Activated T-cell treated with anti-CD3 and anti-CD28 coated beads, Interleukin-2, amount 50 U/mL, for 24 hours (primary cell): ENCODE data around the gene TNP2.

Source experiments
- DNase-seq: peaks from one replicate; pipeline ENCODE4 v3.0.0-alpha.2; 2020
- H3K27ac Mint-ChIP-seq: 2 replicates; pipeline ENCODE4 v1.8.0; 2020; ENCODE audit warnings: mild to moderate bottlenecking, mixed read lengths
- H3K27me3 Mint-ChIP-seq: 2 replicates; pipeline ENCODE4 v1.8.0; 2020; ENCODE audit warnings: mixed read lengths
- H3K36me3 Mint-ChIP-seq: 2 replicates; pipeline ENCODE4 v1.8.0; 2020; ENCODE audit warnings: low read depth, mixed read lengths
- H3K4me1 Mint-ChIP-seq: 2 replicates; pipeline ENCODE4 v1.8.0; 2020; ENCODE audit warnings: low read depth, mixed read lengths
- H3K4me3 Mint-ChIP-seq: 2 replicates; pipeline ENCODE4 v1.8.0; 2020; ENCODE audit warnings: mild to moderate bottlenecking, moderate library complexity, mixed read lengths
- H3K9me3 Mint-ChIP-seq: 2 replicates; pipeline ENCODE4 v1.8.0; 2020; ENCODE audit warnings: mixed read lengths

Gene TNP2

GRCh38 chr16:11218604-11218962 is 50.5 kb downstream of the TNP2 start:
- Mint-ChIP-seq H3K27me3 (no peaks in the 10 kb centered on the region), H3K36me3 (peaks cover 9% of the 10 kb centered on the region), H3K27ac (no peak overlapping the region), H3K9me3 (peaks cover 17% of the 10 kb centered on the region), H3K4me1 (peaks cover 27% of the 10 kb centered on the region), H3K4me3 (no peak overlapping the region)
- DNase-seq, result no peak
